GM19455 (cell line): ENCODE data around the gene APRT.
"Not testable (repeated sequence)": the region's sequence is repeated elsewhere in the genome, so short reads cannot be mapped to it uniquely, and the experiment has no call there.

Experiments used
- ATAC-seq: cut with Tn5 transposase; IDR thresholded peaks from one replicate; pipeline ENCODE4 v1.9.1; 2021; ENCODE audit not compliant: unreplicated experiment

Gene APRT

DNA sequence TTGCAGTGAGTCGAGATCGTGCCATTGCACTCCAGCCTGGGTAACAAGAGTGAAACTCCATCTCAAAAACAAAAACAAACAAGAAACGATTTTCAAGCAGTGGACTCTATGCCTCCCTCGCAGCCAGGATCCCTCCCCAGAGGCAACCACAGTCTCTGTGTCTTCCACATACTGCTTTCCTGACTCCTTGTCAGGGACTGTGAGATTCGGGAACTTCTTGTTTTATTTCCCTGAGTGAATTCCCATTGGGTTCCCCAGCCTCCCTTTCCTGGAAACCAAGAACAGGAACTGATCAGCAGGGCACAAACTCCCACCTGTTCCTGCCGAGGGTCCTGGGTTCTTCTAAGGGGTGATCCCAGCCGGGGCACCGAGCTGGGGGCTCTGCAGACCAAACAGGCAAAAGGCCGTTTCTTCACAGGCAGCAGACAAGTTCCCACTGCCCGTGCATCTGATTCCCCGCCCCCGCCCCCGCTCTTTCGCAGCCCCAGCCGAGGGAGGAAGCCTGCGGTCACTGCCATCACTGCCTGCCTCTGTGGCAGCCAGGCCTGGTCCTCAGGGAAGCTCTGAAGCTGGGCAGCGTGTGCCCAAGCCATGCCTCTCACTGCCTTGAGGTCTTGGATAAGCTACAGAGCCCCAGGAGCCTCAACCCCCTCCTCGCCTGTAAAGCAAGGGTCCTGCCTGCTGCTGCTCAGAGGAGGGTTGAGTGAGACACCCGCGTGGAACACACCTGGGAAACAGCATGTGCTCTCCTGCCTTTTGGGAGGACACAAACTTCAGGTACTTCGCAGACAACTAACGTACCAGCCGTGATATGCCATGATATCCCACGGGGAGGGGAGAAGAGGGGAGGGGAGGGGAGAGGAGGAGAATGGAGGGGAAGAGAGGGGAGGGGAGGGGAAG lies 21.2 kb downstream of the APRT start:
- ATAC-seq, result no peak

DNA sequence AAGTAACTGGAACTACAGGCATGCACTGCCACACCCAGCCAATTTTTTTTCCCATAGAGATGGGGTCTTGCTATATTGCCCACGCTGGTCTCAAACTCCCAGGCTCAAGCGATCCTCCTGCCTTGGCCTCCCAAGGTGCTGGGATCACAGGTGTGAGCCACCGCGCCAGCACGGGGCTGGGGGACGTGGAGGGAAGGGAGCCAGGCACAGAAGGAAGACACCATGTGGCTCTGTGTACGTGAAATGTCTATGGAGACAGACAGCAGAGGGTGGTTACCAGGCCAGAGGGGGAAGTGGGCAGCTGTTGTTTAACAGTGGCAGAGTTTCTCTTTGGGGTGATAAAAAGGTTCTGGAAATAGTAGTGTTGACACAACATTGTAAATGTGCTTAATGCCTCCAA lies 22.1 kb downstream of the APRT start:
- ATAC-seq, result no peak

DNA sequence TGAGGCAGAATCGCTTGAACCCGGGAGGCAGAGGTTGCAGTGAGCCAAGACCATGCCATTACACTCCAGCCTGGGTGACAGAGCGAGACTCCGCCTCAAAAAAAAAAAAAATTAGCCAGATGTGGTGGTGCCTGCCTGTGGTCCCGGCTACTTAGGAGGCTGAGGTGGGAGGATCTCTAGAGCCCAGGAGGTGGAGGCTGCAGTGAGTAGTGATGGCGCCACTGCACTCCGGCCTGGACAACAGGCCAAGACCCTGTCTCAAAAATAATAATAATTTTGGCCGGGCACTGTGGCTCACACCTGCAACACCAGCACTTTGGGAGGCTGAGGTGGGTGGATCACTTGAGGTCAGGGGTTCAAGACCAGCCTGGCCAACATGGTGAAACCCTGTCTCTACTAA lies 23.0 kb downstream of the APRT start:
- not testable (repeated sequence) for ATAC-seq

DNA sequence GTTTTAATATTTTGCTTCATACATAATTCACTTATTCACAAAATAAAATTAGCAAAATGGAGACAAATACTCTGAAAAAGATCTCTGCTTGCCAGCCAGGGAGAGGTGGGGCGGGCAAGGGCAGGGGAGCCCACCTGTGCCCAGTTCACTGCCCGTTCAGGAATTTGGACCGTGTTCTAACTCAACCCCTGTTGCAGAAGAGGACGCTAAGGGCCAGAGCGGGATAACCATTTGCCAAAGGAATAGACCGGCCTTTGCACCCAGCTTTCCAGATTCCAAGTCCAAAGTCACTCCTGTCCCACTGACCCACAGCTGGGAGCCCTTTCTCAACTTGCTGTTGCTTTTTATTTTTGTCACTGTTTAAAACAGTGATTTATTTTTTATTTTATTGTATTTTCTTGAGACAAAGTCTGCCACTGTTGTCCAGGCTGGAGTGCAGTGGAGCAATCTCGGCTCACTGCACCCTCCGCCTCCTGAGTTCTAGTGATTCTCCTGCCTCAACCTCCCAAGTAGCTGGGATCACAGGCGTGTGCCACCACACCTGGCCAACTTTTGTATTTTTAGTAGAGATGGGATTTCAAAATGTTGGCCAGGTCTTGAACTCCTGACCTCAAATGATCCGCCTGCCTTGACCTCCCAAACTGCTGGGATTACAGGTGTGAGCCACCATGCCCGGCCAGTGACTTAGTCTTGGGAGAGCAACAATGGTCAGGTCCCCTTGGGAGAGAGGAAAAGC lies 24.0 kb downstream of the APRT start:
- no peak for ATAC-seq

DNA sequence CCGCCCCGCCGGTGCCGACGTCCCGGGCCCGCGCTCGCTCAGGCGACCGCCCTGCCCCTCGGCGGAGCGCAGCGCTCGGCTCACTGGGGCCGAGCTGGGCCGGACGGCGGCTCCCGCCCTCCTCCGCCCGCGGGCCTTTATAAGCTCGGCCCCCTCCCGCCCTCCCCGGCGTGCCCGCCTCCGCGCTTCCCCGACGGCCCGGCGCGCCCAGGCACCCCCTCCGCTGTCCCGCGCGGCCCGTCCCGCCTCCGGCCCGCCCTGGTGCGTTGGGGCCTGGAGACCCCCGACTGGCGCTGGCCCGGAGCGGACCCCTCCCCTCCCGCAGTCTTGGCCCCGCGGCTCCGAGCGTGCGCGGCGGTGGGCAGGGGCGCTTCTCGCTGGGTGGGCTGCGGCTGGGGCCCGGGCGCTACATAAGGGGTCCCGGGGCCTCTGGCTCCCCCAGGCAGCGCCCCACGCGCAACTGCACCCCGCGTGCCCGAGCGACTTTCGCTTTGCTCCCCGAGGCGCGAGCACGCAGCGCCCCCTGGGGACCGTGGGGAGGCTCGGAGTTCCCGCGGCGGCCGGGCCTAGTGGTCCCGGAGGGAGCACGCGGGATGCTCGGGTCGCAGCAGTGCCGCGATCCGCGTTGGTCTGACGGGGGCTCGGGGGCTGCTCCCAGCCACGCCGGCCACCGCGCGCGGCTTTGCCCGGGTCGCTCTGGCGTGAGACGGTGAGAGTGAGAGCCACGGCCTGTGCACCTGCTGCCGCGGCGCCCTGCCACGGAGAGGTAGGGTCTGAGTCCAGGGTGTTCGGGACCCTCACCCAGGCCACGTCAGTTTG lies 26.4 kb downstream of the APRT start, which contains the start of gene PIEZO1:
Gene PIEZO1 (minus strand): TSS at position 115 of the 819 bp plus-strand sequence. CDS start 256 bp downstream, outside the sequence.
- ATAC-seq, result no peak

DNA sequence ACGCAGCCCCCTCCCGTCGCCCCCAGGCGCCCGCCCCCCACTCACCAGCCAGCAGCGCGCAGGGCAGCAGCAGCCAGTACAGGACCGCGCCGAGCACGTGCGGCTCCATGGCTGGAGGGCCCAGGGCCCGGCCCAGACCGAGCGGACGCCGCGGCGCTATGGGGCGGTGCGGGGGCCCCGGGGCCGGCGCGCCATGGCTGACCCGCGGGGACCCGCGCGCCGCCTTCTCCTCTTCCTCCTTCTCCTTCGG lies 26.9 kb downstream of the APRT start:
- no peak for ATAC-seq

DNA sequence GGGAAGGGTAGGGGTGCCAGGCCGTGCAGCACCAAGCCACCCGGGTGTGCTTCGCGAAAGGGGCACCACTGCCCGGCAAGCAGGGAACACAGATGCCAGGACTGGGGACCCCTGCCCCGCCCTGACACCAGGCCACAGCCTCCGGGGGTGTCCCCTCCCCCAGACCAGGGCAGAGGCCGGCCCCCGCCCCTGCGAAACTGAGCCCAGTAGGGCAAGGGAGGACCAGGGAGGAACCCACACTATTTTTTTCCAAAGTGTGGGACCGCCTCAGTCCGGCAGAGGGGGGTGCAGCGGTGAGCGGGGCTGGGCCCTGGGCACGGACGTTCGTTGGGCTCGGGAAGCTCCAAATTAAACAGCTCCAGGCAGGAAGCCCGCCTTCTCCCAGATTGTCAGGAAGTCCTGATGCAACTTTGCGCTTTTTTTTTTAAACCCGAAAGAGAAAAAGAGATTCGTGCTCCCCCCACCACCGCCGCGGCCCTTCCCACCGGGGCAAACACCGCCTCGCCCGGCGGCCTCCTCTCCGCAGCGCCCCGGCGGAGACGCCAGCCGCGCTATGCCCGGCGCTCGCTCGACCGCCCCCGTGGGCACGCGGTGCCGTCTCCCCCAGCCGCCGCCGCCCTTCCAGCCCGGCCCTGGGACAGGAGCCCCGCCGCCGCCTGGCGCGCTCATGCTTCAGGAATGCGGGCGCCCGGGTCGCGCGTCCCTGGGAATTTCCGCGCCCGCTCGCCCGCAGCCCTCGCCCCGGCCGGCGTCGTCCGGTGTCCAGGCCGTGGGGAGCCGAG lies 27.5 kb downstream of the APRT start:
- ATAC-seq, result no peak

DNA sequence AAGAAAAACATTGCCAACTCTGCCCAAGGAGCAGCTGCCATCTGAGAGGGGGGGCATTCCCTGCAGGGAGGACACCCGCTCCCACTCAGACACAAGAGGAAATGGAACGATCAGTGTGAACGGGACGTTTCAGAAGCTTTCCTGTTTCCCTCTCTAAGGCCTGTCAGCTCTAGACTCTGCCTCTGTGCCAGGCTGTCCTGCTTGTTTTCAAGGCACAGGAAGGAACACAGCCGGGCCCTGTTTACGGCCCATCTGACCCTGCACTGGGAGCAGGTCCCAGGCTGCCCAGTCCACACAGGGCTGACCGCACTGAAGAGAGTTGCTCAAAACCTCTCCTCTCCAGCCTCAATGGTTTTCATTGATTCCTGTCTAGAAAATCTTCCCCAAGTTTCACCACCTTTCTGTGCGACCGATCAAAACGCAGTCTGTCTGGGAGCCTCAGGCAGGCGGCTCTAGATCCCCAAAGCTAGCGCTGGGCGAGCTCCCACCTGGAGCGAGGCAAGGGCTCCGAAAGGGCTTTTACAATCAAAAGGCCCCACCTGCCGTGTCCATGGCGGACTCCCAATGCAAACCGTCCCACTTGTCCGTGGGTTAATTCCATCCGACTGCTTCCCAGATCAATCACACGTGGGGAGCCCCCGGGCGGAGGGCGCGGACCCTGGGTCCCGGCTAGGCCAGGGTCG lies 28.2 kb downstream of the APRT start:
- no peak for ATAC-seq

DNA sequence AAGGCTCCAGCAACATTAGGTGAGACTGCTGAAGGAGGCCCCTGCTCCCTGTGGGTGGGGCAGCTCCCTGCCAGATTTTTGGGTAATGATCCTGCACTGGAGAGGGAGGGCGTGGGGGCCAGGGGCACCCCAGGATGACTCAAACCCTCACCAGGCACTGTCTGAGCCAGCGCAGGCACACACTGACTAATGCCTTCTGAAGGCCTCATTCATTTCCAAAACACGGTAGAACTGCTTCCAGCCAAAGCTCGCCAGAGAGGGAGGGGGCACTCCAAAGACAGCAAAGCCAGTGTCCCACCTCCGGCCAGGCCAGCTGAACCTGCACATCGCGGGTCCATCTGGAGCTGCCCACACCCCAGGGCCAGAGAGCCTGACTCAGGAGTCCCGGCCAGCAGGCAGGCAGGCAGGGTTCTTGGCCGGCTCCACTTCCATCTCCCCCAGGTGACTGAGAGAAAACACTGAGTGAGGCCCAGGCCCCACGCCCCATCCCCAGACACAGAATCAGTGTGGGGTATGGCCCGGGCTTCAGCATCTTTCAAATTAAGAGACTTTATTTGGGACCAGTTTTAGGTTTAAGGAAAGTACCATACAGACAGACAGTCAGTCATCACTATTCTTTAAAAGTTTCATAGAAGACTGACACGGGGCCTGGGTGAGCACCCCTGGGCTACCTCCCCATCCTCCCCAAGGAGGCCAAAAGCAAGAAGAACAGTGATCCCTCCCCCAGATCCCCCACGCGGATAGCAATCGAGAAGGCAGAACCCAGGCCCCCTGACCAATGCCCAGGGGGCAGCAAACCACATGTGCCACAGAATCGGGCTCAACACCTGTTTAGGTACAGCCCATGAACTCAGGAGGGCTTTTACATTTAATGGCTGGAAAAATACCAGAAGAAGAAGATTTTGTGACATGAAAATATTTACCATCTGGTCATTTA lies 29.0 kb downstream of the APRT start:
- no peak for ATAC-seq

DNA sequence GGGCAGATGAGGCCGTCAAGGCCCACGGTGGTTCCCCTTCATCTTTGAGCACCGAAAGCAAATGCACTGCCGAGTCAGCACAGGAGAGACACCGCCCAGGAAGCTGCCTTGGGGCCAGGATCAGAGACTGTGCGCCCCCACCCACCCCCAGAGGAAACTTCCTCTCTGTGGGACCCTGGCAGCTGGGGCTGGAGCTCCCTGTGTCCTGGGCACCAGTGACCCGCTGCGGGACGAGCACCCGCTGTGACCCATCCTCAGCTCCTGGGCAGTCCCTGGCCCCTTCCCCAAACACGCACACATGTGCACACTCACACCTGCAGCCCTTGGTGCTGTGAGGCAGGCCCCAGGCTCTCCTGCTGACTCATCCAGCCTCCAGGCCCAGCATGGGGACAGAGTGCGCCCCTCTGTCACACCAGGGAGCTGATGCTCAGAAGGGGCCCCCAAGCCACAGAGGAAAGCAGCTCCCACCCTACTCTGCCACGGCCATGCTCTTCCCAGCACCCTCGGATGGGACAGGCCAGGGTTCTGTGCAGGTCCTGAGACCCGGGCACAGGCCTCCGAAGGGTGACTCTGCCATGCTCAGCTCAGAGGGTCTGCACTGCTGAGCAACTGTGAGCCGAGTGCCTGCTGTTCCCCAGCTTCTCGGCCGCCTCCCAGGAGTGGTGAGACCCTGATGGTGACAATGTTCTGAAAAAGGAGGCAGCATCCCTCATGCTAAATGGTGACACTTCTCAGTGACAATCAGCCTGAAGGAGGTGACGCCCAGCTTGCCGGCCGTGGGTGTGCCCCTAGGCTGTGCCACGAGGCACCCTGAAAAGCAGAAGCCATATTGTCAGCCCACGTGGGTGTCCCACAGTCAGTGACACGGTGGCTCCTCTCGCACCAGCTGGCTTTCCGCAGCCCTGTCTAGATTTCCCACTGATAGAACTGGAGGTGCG lies 30.3 kb downstream of the APRT start:
- no peak for ATAC-seq

DNA sequence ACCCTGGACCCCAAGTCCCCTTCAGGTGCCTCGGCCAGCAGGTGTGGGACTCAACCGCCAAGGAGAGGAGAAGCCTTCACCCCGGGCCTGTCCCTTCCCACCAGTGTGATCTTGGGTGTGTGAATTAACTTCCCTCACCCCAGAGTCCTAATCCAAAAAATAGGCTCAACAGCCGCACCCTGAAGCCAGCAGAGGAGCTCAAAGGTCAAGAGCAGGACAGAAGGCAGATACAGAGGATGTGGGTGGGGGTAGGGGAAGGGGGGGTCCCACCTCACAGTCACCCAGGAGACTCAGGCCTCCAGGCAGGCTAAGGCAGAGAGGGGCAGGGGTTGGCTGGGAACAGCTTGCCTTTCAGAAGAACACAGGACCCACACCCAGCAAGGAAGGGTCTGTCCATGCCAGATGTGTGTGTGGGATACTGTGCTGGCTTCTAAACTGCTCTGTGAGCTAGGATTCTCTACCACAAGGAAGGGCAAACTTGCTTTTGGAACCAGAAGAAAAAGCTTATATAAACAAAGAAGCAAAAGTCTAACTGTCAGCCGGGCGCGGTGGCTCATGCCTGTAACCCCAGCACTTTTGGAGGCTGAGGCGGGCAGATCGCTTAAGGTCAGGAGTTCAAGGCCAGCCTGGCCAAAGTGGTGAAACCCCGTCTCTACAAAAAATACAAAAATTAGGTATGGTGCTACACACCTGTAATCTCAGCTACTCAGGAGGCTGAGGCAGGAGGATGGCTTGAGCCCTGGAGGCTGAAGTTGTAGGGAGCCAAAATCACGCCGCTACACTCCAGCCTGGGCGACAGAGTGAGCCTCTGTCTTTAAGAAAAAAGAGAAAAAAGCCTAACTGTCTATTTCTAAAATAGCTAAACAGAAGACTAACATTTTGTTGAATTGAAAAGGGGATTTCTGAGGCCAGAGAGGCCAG lies 31.3 kb downstream of the APRT start:
- ATAC-seq, result no peak

DNA sequence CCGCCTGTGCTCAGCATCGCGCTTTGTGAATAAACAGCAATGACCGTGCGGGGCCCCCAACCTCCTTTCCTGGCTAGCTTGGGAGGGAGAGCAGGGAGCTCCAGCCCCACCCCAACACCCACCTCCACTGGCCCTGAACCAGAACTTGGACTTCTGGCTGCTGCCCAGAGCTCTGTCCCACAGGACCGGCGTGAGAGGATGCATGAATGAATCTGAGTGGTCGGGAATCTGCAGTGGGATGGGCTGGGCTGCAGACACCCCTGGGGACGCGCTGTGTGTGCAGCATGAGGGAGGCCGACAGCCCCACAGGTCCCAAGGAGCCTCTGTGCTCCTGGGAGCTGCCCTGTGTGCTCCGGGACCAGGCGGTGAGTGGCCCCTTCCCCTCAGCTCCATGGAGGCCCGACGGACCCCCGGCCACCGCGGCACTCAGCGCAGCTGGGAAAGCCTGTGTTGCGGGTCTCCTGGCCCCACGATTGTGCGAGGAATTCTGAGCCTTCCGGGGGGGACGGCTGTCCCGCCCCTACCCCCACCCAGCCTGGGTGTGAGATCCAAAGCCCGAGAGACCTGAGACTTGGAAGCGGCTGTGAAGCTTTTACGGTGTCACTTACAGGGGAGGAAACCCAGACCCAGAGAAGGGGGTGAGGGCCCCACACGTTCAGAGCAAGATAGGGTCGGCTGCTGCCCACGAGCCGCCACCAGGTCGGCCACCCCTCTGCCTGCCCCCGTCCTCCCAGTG lies 32.2 kb downstream of the APRT start:
- ATAC-seq, result no peak

DNA sequence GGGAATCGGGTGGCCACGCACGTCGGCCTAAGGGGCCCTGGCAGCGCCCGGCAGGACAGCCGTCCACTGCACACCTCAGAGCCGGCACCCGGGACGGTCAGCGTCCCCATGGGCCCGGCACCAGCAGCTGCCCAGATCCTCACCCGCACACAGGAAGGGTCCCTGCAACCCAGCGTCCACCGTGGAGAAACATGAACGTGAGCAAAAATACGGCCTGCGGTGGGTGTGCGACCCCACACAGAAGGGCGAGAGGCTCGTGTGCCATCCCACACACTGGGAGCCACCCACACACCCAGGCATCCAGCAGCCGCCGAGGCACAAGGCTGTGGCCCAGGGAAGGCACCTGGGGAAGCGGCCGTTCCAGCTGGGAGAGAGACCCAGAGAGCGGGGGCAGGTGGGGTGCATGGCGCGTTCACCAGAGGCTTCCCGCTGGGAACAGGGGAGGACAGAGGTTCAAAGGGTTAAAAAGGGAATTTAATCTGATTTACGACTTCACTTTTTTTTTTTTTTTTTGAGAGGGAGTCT lies 33.1 kb downstream of the APRT start:
- ATAC-seq, result no peak

DNA sequence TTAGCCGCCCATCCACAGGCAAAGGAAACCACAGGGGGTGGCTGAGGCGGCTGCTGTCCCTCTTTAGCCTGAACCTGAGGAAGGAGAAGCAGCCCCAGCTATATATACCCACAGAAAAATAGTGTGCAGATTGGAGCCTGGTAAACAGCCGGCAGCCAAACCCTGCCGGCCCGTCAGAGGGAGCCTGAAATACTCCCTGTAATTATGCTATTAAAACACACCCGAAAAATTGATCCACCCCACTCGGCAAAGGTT lies 33.5 kb downstream of the APRT start:
- no peak for ATAC-seq

DNA sequence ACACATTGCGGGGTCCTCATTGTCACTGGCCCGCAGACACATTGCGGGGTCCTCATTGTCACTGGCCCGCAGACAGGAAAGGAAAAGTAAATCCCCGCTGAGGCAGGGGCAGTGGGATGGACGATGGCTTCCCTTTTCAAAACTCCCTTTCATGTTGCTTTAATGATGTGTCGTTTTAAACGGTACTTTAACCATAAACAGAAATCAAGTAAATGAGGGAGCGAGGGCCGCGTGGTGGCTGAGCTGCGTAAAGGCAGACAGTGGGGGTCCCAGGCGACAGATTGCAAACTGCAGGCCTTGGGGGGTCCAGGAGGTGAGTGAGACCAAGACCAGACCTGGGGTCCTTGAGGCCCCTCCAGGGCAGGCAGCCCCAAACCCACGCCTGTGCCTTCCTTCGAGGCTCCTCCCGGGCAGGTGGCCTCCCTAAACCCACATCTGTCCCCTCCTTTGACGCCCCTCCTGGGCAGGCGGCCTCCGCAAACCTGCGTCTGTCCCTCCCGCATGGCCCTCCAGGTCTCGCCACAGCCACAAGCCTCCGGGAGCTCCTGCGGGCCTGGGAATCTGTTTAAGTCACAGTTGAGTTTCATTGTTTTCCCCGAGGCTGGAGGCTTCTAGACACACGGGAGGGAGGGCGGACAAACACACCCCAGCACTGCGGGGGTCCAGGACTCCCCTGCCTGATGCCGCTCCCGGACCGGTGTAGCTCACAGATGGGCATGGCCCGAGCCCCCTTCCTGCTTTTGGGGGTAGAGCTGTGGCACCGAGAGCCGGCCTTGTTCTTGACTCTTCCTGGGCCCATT lies 34.1 kb downstream of the APRT start:
- ATAC-seq, result no peak

DNA sequence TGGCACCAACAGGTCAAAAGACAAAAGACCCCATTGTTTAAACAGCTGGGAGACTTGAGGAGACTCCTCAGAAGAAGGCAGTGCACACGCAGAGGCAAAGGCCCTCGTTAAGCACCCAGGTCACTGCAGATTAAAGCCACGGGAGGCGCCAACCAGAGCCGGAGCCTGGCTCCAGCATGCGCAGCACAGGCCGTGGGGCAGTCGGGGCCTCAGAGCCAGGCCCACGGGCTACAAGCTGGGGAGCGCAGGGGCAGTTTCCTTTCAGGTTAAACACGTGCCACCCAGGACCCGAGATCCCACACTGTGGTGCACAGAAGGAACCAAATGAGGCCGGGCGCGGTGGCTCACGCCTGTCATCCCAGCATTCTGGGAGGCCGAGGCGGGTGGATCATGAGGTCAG lies 35.9 kb downstream of the APRT start:
- no peak for ATAC-seq
